Prostate gland (tissue), 2 donors: ENCODE measurements around the gene CALCA. TPM values are rescaled to one million over a fixed set of nuclear protein-coding genes. Genes with fewer than 3 reads are reported as not detected.

Experiments
- DNase-seq: peaks from one replicate; pipeline ENCODE4 v3.0.0-alpha.2; 2019; ENCODE audit warnings: low spot score
- H3K27ac ChIP-seq, 2 donors: fragments of 200-600 bp; sonication (generic); 2 replicates each; pipeline ENCODE4 v1.5.1; 2017 to 2019
- H3K27me3 ChIP-seq: fragments of 200-600 bp; sonication (generic); replicated peaks from 2 replicates; pipeline ENCODE4 v1.5.1; 2019; ENCODE audit not compliant: insufficient read depth
- H3K36me3 ChIP-seq, 2 donors: fragments of 200-600 bp; sonication (generic); 1 replicate in 1 of 2; 2 replicates in 1 of 2; pipeline versions ENCODE4 v1.5.1 to v1.8.1; 2017 to 2019
- H3K4me1 ChIP-seq: fragments of 200-600 bp; sonication (generic); replicated peaks from 2 replicates; pipeline ENCODE4 v1.5.1; 2019
- H3K4me3 ChIP-seq, 2 donors: fragments of 200-600 bp; sonication (generic); 2 replicates each; pipeline ENCODE4 v1.5.1; 2017 to 2019
- H3K9me3 ChIP-seq: fragments of 200-600 bp; sonication (generic); 2 replicates; pipeline ENCODE4 v1.5.1; 2017
- CTCF ChIP-seq, 4 experiments: fragments of 200-600 bp in 2 of 4; fragments of 450-650 bp in 2 of 4; sonication (generic) in 2 of 4; IDR thresholded peaks; 1 replicate in 3 of 4; 2 replicates in 1 of 4; pipeline ENCODE4 v1.5.1; 2016 to 2019; ENCODE audit warnings: antibody characterized with exemption in 4 of 4, mild to moderate bottlenecking in 2 of 4, moderate library complexity in 2 of 4
- POLR2A ChIP-seq: fragments of 450-650 bp; IDR thresholded peaks from one replicate; pipeline ENCODE4 v1.6.1; 2016; ENCODE audit warnings: antibody characterized with exemption, mild to moderate bottlenecking
- POLR2AphosphoS5 ChIP-seq: sonication (generic); formaldehyde crosslinking; IDR thresholded peaks from one replicate; pipeline ENCODE4 v1.6.1; 2017; ENCODE audit warnings: antibody characterized with exemption
- WGBS: methylation state at CpG from one replicate; pipeline ENCODE4 v1.1.5; 2018; 5-methylcytosine and 5-hydroxymethylcytosine counted together
- intact Hi-C: fragments of 100-400 bp; cut with DNase I; formaldehyde crosslinking; loops from one replicate; pipeline ENCODE4 v1.14.2; 2022
- total RNA-seq, 2 donors: library from RNA; depleted of rRNA; stranded (reverse); fragments of >200 nt; gene quantifications; one replicate each; pipeline ENCODE4 v1.1.0, GENCODE V29; 2016

Gene CALCA
- total RNA-seq, 2 donors from 2014 or later: 4.1 TPM; not detected in 1

GRCh38 chr11:14949437-14950147 is 22.6 kb downstream of the CALCA start:
- Histone ChIP-seq H3K36me3 (no peaks in the 10 kb centered on the region), H3K9me3 (no peaks in the 10 kb centered on the region), H3K4me1 (no peaks in the 10 kb centered on the region), H3K4me3 (no peak overlapping the region), H3K27ac (no peak overlapping the region), H3K27me3 (no peaks in the 10 kb centered on the region)
- 79% methylated on average over 4 of the region's 4 CpGs for WGBS
- intact Hi-C loops: no loop called here
- no peak for TF ChIP-seq POLR2AphosphoS5
- no peak for TF ChIP-seq CTCF (IDR thresholded peaks at IDR 0.05)
- TF ChIP-seq POLR2A: no peak
- DNase-seq: no peak

GRCh38 chr11:14942745-14943144 is 29.4 kb downstream of the CALCA start:
- 23% methylated on average over 3 of the region's 3 CpGs for WGBS
- TF ChIP-seq CTCF (IDR thresholded peaks at IDR 0.05) (no peak), POLR2AphosphoS5 (no peak), POLR2A (no peak)

GRCh38 chr11:14938936-14939335 is 33.2 kb downstream of the CALCA start:
- intact Hi-C loops: no loop called here

More at GRCh38 chr11:14942745-14943144, 29.4 kb downstream of the CALCA start:
- Histone ChIP-seq H3K9me3 (no peaks in the 10 kb centered on the region), H3K4me1 (no peaks in the 10 kb centered on the region), H3K27me3 (no peaks in the 10 kb centered on the region), H3K36me3 (no peaks in the 10 kb centered on the region), H3K27ac (no peak overlapping the region), H3K4me3 (no peak overlapping the region)
- intact Hi-C loops: no loop called here
- no peak for DNase-seq

GRCh38 chr11:14934641-14935351 is 37.4 kb downstream of the CALCA start:
- H3K36me3 ChIP-seq: no peaks in the 10 kb centered on the region
- H3K27me3 ChIP-seq: no peaks in the 10 kb centered on the region
- H3K4me3 ChIP-seq: no peak overlapping the region
- H3K4me1 ChIP-seq: no peaks in the 10 kb centered on the region
- no peaks in the 10 kb centered on the region for H3K9me3 ChIP-seq
- intact Hi-C loops: no loop called here
- WGBS: 88% methylated on average over 1 of the region's 1 CpG
- no peak for DNase-seq
- TF ChIP-seq POLR2AphosphoS5 (no peak), CTCF (IDR thresholded peaks at IDR 0.05) (no peak), POLR2A (no peak)
- no peak overlapping the region for H3K27ac ChIP-seq

More at GRCh38 chr11:14938936-14939335, 33.2 kb downstream of the CALCA start:
- Histone ChIP-seq H3K4me1 (no peaks in the 10 kb centered on the region), H3K36me3 (no peaks in the 10 kb centered on the region), H3K9me3 (no peaks in the 10 kb centered on the region), H3K27ac (no peak overlapping the region), H3K27me3 (no peaks in the 10 kb centered on the region), H3K4me3 (no peak overlapping the region)
- TF ChIP-seq POLR2A (no peak), CTCF (IDR thresholded peaks at IDR 0.05) (no peak), POLR2AphosphoS5 (no peak)
- WGBS: 29% methylated on average over 1 of the region's 1 CpG
- DNase-seq: no peak

- Histone ChIP-seq H3K9me3 (no peaks in the 10 kb centered on the region), H3K27ac (no peak overlapping the region), H3K4me3 (no peak overlapping the region), H3K4me1 (no peaks in the 10 kb centered on the region), H3K36me3 (no peaks in the 10 kb centered on the region), H3K27me3 (no peaks in the 10 kb centered on the region)
- TF ChIP-seq CTCF (IDR thresholded peaks at IDR 0.05): no peak
- TF ChIP-seq POLR2AphosphoS5: no peak
- TF ChIP-seq POLR2A: no peak
- intact Hi-C loops: no loop called here
- no peak for DNase-seq
Observed at GRCh38 chr11:14932447-14932846, 39.7 kb downstream of the CALCA start.
